HepG2 (cell line): Measurements from ENCODE around the gene SMIM1. TPM values are rescaled to one million over a fixed set of nuclear protein-coding genes. Genes with fewer than 3 reads are reported as not detected.

ENCODE experiments used
- CREM ChIP-seq, 2 experiments: sonication (generic) in 1 of 2; formaldehyde crosslinking in 1 of 2; IDR thresholded peaks; 2 replicates each; pipeline versions ENCODE4 v1.4.0 to v1.6.1; 2016 to 2020; ENCODE audit warnings: antibody characterized with exemption in 1 of 2, mild to moderate bottlenecking in 1 of 2, missing genetic modification reagents in 1 of 2
- DNMT1 ChIP-seq: sonication (generic); formaldehyde crosslinking; IDR thresholded peaks from 2 replicates; pipeline ENCODE4 v1.5.1; 2020; ENCODE audit warnings: mild to moderate bottlenecking, missing genetic modification reagents
- E2F1 ChIP-seq: sonication (generic); formaldehyde crosslinking; IDR thresholded peaks from 2 replicates; pipeline ENCODE4 v1.5.0; 2020; ENCODE audit warnings: missing genetic modification reagents
- ERF ChIP-seq: IDR thresholded peaks from 2 replicates; pipeline ENCODE4 v1.6.1; 2018; ENCODE audit warnings: missing biosample characterization, missing genetic modification reagents
- KAT7 ChIP-seq: IDR thresholded peaks from 2 replicates; pipeline ENCODE4 v1.6.1; 2018; ENCODE audit warnings: borderline replicate concordance, missing compliant biosample characterization
- KIAA2018 ChIP-seq: sonication (generic); formaldehyde crosslinking; IDR thresholded peaks from 2 replicates; pipeline ENCODE4 v1.5.0; 2020; ENCODE audit warnings: mild to moderate bottlenecking, missing genetic modification reagents, borderline replicate concordance
- MED1 ChIP-seq: sonication (generic); formaldehyde crosslinking; IDR thresholded peaks from 2 replicates; pipeline ENCODE4 v1.4.0; 2020; ENCODE audit warnings: missing genetic modification reagents
- MXI1 ChIP-seq: IDR thresholded peaks from 3 replicates; pipeline ENCODE4 v1.6.1; 2012; ENCODE audit warnings: low read depth, low read length, inconsistent platforms, borderline replicate concordance
- TCF7 ChIP-seq: sonication (generic); IDR thresholded peaks from 2 replicates; pipeline ENCODE4 v1.6.1; 2016; ENCODE audit warnings: antibody characterized with exemption, low read depth
- ZKSCAN5 ChIP-seq: sonication (generic); formaldehyde crosslinking; IDR thresholded peaks from 2 replicates; pipeline ENCODE4 v1.5.1; 2020; ENCODE audit warnings: mild to moderate bottlenecking, missing genetic modification reagents
- ZNF30 ChIP-seq: sonication (generic); formaldehyde crosslinking; IDR thresholded peaks from 2 replicates; pipeline ENCODE4 v1.5.0; 2020; ENCODE audit warnings: mild to moderate bottlenecking, missing genetic modification reagents
- ZNF652 ChIP-seq: IDR thresholded peaks from 2 replicates; pipeline ENCODE4 v1.6.1; 2016; ENCODE audit warnings: low read depth, borderline replicate concordance
- polyA plus RNA-seq, 8 experiments: library from polyadenylated mRNA; depleted of rRNA in 3 of 8; stranded (reverse) in 7 of 8; unstranded in 1 of 8; fragments of >200 nt; fragmentation: Illumina TruSeq in 4 of 8; extraction: Trizol in 4 of 8; gene quantifications; 2 replicates each; pipeline versions ENCODE4 v1.2.1 to v1.2.3, GENCODE V29; 2011 to 2016; ENCODE audit warnings: low read depth in 4 of 8, missing spikeins in 1 of 8, mixed read lengths in 1 of 8; ENCODE audit not compliant: insufficient read depth in 1 of 8
- total RNA-seq, 5 experiments: library from RNA; depleted of rRNA; stranded (reverse); fragments of >200 nt; fragmentation: Illumina TruSeq; extraction: Trizol; gene quantifications; 2 replicates each; pipeline ENCODE4 v1.2.3, GENCODE V29; 2016; ENCODE audit warnings: low read depth in 1 of 5
- TF ChIP-seq, protein P1 (sequence below): sonication (generic); formaldehyde crosslinking; IDR thresholded peaks from 2 replicates; pipeline ENCODE4 v1.5.0; 2020; ENCODE audit warnings: missing genetic modification reagents
- TF ChIP-seq, protein P2 (sequence below): sonication (generic); formaldehyde crosslinking; conservative IDR thresholded peaks from 2 replicates; pipeline ENCODE4 v1.4.0; 2020; ENCODE audit warnings: missing genetic modification reagents

The SMIM1 gene
- total and polyA plus RNA-seq, 2 of the 13 experiments (the other 11 are each of a cell fraction or from before 2014, with no cell fraction given), result 12.4 to 56.3 TPM

- TF ChIP-seq, protein P1, sequence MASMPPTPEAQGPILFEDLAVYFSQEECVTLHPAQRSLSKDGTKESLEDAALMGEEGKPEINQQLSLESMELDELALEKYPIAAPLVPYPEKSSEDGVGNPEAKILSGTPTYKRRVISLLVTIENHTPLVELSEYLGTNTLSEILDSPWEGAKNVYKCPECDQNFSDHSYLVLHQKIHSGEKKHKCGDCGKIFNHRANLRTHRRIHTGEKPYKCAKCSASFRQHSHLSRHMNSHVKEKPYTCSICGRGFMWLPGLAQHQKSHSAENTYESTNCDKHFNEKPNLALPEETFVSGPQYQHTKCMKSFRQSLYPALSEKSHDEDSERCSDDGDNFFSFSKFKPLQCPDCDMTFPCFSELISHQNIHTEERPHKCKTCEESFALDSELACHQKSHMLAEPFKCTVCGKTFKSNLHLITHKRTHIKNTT, result no peak
- TF ChIP-seq MED1 (CRISPR knock-in tag) (peak; percentile 72; the same call in 1 of the 2 replicates), ZKSCAN5 (no peak), CREM (IDR thresholded peaks at IDR 0.05) (peak; percentile 87), CREM (CRISPR knock-in tag; IDR thresholded peaks at IDR 0.05) (no peak), MXI1 (peak; percentile 87; the same call in 1 of the 3 replicates), TCF7 (no peak), ZNF30 (no peak; the same call in 1 of the 2 replicates), DNMT1 (CRISPR knock-in tag) (no peak), KAT7 (peak; percentile 69; the same call in 1 of the 2 replicates), E2F1 (CRISPR knock-in tag) (peak; percentile 20; the same call in 1 of the 2 replicates), KIAA2018 (no peak), ERF (peak; percentile 60; the same call in 1 of the 2 replicates), ZNF652 (CRISPR knock-in tag) (no peak)
- TF ChIP-seq, protein P2, sequence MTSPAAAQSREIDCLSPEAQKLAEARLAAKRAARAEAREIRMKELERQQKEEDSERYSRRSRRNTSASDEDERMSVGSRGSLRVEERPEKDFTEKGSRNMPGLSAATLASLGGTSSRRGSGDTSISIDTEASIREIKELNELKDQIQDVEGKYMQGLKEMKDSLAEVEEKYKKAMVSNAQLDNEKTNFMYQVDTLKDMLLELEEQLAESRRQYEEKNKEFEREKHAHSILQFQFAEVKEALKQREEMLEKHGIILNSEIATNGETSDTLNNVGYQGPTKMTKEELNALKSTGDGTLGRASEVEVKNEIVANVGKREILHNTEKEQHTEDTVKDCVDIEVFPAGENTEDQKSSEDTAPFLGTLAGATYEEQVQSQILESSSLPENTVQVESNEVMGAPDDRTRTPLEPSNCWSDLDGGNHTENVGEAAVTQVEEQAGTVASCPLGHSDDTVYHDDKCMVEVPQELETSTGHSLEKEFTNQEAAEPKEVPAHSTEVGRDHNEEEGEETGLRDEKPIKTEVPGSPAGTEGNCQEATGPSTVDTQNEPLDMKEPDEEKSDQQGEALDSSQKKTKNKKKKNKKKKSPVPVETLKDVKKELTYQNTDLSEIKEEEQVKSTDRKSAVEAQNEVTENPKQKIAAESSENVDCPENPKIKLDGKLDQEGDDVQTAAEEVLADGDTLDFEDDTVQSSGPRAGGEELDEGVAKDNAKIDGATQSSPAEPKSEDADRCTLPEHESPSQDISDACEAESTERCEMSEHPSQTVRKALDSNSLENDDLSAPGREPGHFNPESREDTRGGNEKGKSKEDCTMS (CRISPR knock-in tag), result no peak
Observed at GRCh38 chr1:3796215-3797061, 23.9 kb downstream of the SMIM1 start, which contains the start of gene LRRC47 (continued).
